HG03520 (cell line): ENCODE data around the gene RNASEH1.
"Not testable (repeated sequence)": the region's sequence is repeated elsewhere in the genome, so short reads cannot be mapped to it uniquely, and the experiment has no call there.

Source experiments
- ATAC-seq: cut with Tn5 transposase; IDR thresholded peaks from one replicate; pipeline ENCODE4 v1.9.1; 2021; ENCODE audit warnings: mild to moderate bottlenecking, moderate library complexity; ENCODE audit not compliant: unreplicated experiment

Gene RNASEH1

GRCh38 chr2:3594493-3595281 is 36.6 kb upstream of the RNASEH1 start, which contains the start of gene COLEC11:
Gene COLEC11, plus strand, starts transcription at chr2:3595112. Its CDS starts 9,229 bp downstream, at chr2:3604341.
- ATAC-seq: no peak

GRCh38 chr2:3589086-3589485 is 31.0 kb upstream of the RNASEH1 start:
- ATAC-seq: no peak

GRCh38 chr2:3588084-3588483 is 30.0 kb upstream of the RNASEH1 start:
- no peak for ATAC-seq

GRCh38 chr2:3587432-3587831 is 29.3 kb upstream of the RNASEH1 start:
- ATAC-seq: no peak

- no peak for ATAC-seq
Measured at GRCh38 chr2:3587021-3587420, 28.9 kb upstream of the RNASEH1 start.

GRCh38 chr2:3586220-3586619 is 28.1 kb upstream of the RNASEH1 start:
- ATAC-seq: no peak

- ATAC-seq: no peak
Measured at GRCh38 chr2:3585261-3586109, 27.4 kb upstream of the RNASEH1 start.

GRCh38 chr2:3584608-3585260 is 26.6 kb upstream of the RNASEH1 start:
- no peak for ATAC-seq

- no peak for ATAC-seq
Measured at GRCh38 chr2:3584076-3584475, 25.9 kb upstream of the RNASEH1 start.

- no peak for ATAC-seq
Measured at GRCh38 chr2:3581367-3582262, 23.5 kb upstream of the RNASEH1 start.

- no peak for ATAC-seq
Measured at GRCh38 chr2:3580449-3580848, 22.3 kb upstream of the RNASEH1 start.

GRCh38 chr2:3578987-3579386 is 20.9 kb upstream of the RNASEH1 start:
- ATAC-seq: no peak

GRCh38 chr2:3576263-3576630 is 18.1 kb upstream of the RNASEH1 start:
- ATAC-seq: not testable (repeated sequence)

- peak; percentile 21 for ATAC-seq
Measured at GRCh38 chr2:3575534-3576262, 17.6 kb upstream of the RNASEH1 start.

- ATAC-seq: no peak
Measured at GRCh38 chr2:3574155-3574554, 16.0 kb upstream of the RNASEH1 start.

GRCh38 chr2:3572620-3573019 is 14.5 kb upstream of the RNASEH1 start:
- ATAC-seq: no peak

GRCh38 chr2:3571284-3571683 is 13.2 kb upstream of the RNASEH1 start:
- ATAC-seq: no peak

GRCh38 chr2:3569656-3570055 is 11.5 kb upstream of the RNASEH1 start:
- ATAC-seq: not testable (repeated sequence)

- ATAC-seq: no peak
Measured at GRCh38 chr2:3566806-3567205, 8.7 kb upstream of the RNASEH1 start.

- ATAC-seq: no peak
Measured at GRCh38 chr2:3565117-3565516, 7.0 kb upstream of the RNASEH1 start.
